Ecto neural progenitor cell (in vitro differentiated cells): ENCODE measurements around the gene RABL2B.

Source experiments
- DNase-seq: peaks from one replicate; pipeline ENCODE4 v3.0.0-alpha.2; 2018; ENCODE audit warnings: low spot score

RABL2B gene

DNA sequence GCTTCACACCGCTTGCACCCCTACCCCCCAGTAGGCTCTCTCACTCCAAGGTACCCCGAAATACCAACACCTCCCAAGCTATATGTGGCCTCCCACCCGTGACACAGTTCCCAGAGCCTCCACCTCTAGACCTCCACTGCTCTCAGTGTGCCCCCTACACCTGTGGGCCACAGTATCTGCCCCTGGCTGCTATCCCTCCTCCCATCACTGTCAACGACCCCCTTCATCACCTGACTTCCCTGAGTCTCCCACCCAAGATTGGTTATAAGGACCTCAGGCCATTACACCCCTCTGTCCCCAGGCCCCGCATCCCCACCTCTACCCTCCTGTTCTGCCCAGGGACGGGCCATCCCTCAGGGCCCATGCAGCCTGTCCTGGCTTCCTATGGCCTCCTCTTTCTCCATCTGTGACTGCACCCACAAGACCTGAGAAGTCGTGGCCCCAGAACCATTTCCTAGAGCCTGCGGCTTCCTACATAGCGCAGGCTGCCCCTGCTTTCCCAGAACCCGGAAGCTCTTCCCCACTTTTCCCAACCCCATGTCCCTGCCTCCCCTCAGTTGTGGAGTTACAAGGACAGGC lies 44.7 kb downstream of the RABL2B start:
- no peak for DNase-seq

DNA sequence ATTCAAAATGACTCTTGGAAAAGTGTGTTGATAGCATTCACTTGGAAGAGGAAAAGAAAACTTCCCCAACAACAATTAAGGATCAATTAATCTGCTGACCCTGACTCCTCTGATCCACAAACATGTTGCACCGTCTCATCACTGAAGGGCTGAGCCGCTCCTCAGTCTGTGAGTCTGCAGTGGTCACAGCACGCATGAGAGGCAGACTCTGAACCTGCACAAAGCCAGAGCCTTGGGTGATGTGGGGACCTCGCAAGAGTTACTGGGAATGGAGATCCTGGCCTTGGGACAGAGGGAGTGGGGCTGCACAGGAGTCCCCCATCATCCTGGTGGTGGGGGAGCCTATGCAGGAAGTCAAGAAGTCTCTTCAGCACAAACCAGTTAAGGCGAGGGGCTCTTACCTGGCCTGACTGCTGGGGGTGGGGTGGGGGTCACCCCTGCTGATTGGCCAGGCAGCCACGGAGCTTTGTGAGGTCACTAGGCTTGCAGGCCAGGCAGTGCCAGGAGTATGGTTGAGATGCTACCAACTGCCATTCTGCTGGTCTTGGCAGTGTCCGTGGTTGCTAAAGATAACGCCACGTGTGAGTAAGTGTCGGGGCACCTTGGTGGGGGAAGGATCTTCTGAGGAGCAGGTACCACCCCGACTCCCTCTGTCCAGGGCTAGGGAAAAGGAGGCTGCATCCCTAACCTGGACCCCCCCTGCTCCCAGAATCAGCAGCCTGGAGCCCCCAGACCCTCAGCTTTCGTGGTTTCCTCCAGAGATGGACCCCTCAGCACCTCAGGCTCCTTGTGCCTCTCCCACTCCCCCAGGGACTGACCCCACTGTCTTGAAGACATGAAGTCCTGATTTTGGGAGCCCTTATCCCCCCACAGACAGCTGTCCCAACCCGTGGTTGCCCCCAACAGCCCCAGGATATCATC lies 45.4 kb downstream of the RABL2B start, which contains the start of gene ACR:
Gene ACR, plus strand, starts transcription at position 477 of the 921 bp plus-strand sequence. Its CDS starts 32 bp downstream, at position 509.
- no peak for DNase-seq

GRCh38 chr22:50735739-50736030 lies 47.8 kb downstream of the RABL2B start:
- DNase-seq = no peak

GRCh38 chr22:50734986-50735738 lies 48.3 kb downstream of the RABL2B start:
- DNase-seq = no peak

DNA sequence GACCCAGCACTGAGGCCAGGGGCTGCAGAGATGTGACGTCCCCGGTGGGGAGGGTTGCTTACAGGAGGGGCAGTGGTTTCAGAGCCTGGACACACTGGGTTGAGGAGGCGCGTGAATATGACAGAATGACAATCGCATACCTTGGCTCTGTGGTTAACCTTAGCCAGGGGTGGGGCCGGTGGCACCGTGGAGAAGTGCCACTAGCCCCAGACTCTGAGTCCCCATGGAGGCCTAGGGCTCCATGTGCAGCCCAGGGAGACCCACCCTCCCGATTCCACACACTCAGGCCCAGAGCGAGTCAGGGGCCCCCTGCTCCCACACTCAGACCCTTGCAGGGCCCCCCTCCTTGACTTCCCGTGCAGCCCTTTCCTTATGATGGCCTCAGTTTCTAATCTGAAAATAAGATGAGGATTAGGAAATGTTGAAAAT lies 49.1 kb downstream of the RABL2B start:
- DNase-seq = no peak

DNA sequence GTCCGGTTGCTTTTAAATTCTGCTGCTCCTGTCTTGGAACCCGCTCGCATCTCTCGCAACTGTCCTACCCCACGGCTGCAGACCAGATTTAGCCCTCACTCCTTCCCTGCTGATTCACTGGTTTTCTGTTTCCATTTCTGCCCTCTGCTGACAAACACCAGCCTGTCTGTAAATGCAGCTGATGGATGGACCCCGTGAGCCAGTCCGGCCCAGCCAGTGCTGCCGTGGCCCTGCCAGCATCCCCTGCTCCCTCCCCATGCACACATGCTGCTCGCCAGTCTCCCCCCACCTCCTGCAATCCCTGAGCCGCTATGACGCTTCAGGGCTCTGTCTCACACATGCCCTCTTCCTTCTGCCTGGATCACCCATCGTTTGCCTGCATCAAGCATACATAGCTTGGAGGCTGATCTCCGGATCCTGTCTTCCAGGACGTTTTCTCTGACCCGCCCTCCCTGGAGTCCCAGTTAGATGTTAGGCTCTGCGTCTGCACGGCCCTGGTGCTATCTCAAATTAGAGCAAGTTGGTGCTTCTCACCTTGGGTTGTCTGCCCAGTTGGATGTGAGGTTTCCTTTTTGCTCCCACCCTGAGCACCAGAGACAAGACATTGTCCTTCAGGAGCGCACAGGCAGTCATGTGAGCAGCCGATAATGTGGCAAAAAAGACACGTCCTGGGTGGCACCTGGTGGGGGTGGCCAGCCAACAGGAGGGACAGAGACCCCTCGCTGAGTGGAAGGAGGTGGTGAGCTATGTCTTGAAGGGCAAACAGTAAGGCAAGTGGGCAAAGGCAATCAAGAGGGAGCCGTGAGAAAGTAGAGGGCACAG lies 49.7 kb downstream of the RABL2B start:
- DNase-seq = no peak

GRCh38 chr22:50732681-50733080 lies 50.8 kb downstream of the RABL2B start:
- no peak for DNase-seq

- no peak for DNase-seq
Observed at GRCh38 chr22:50731811-50732624, 51.4 kb downstream of the RABL2B start.

- DNase-seq = no peak
Observed at GRCh38 chr22:50730941-50731661, 52.3 kb downstream of the RABL2B start.

DNA sequence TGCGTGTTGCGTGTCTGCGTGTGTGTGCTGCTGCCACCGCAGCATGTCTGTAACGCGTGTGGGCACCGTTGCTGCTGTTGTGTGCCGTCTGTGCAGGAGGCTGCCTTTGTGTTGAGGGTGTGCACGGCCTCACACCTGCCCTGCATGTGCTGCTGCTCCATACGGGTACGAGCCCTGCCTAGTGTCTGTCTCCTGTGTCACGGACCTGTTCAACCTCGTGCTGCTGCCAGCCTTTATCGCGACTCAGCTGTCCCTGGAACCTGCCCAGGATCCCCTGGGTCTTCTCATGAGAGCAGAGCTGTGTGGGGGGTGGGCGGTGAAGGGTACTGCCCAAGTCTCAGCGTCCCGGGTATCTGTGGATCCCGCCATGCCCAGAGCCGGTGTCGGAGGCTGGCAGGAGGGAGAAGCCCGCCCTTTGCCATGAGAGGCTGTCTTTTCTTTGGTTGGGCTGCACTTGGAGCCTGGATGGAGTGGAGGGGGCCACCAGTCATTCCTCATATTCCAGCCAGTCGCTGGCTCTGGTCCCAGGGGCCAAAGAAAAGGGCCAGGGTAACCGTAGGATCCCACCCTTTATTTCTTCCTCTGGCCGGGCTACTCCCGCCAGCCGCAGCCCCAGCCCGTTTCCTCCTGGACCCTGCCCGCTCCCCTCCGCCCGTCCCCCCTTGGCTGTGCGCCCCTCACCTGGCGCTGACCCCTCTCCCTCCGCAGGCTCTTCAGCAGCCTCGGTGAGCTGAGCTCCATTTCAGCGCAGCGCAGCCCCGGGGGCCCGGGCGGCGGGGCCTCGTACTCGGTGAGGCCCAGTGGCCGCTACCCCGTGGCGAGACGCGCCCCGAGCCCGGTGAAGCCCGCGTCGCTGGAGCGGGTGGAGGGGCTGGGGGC lies 53.2 kb downstream of the RABL2B start:
- DNase-seq = no peak

DNA sequence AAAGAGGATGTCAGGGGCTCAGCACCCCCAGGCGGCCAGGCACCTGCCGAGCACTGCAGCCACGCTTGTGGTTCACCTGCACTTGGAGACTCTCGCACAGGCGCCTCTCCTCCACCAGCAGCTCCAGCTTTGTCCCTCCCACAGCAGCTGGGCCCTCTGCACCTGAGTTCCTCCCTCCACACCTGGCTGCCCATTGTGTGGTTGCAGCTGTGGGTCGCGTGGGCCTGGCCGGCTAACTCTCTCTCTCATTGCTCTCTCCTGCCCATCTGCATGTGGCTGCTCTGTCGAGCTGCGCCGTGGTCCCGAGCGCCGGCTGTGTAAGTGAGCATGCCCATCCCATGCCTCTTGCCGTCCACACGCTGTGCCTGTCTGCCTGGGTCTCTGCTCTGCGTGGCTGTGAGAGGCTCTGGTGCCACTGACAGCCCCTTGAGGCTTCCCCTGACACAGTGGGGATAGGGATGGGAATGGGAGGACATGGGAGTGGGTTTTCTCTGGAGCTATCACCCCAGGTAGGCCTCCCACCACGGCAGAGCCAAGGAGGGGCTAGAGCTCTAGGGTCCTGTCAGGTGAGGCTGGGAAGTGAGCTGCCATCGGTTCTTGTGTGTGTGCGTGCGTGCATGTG lies 53.9 kb downstream of the RABL2B start:
- DNase-seq = no peak

- no peak for DNase-seq
Observed at GRCh38 chr22:50728523-50728931, 54.9 kb downstream of the RABL2B start.

- no peak for DNase-seq
Observed at GRCh38 chr22:50727678-50728522, 55.5 kb downstream of the RABL2B start.

DNA sequence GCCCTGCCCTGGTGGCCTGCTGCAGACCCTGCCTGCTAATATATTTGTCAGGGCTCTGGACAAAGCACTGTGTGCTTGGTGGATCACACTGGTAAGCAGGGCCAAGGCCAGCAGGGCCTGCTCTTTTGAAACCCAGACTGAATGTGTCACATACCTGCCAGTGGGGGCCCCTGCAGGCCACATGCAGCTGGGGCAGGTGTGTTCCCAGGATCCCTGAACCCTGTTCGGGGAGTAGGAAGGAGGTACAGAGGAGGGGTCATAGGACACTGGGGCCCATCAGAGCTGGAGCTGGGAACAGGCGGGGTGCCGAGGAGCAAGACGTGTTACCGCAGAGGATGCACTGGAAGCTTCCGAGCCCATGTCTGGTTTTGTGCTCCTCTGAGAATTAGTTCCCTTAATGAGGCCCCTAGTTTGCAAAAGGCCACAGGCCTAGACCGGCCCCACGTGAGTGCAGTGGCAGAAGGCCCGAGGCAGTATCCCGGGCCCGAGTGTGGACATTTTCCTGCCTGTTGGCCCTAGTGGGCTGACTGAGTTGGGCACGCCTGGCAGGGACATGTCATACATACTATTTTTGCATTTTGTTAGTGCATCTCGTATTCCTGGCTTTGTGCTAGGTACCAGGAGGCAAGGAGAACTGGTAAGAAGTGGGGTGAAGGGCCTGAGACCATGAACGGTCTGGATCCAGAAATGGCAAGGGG lies 56.6 kb downstream of the RABL2B start:
- no peak for DNase-seq

- DNase-seq = no peak
Observed at GRCh38 chr22:50725597-50725996, 57.8 kb downstream of the RABL2B start.

- DNase-seq = no peak
Observed at GRCh38 chr22:50724616-50725015, 58.8 kb downstream of the RABL2B start.

- DNase-seq = no peak
Observed at GRCh38 chr22:50723991-50724390, 59.4 kb downstream of the RABL2B start.
